Measurements from ENCODE around the gene CYP27C1. TPM values are rescaled to one million over a fixed set of nuclear protein-coding genes. Genes with fewer than 3 reads are reported as not detected.
A peak's percentile ranks its signal among the peaks of the same experiment; 100 is the strongest.

Gene CYP27C1
- total RNA-seq, 4 donors from 2014 or later: 0.40 TPM; not detected in 3

DNA sequence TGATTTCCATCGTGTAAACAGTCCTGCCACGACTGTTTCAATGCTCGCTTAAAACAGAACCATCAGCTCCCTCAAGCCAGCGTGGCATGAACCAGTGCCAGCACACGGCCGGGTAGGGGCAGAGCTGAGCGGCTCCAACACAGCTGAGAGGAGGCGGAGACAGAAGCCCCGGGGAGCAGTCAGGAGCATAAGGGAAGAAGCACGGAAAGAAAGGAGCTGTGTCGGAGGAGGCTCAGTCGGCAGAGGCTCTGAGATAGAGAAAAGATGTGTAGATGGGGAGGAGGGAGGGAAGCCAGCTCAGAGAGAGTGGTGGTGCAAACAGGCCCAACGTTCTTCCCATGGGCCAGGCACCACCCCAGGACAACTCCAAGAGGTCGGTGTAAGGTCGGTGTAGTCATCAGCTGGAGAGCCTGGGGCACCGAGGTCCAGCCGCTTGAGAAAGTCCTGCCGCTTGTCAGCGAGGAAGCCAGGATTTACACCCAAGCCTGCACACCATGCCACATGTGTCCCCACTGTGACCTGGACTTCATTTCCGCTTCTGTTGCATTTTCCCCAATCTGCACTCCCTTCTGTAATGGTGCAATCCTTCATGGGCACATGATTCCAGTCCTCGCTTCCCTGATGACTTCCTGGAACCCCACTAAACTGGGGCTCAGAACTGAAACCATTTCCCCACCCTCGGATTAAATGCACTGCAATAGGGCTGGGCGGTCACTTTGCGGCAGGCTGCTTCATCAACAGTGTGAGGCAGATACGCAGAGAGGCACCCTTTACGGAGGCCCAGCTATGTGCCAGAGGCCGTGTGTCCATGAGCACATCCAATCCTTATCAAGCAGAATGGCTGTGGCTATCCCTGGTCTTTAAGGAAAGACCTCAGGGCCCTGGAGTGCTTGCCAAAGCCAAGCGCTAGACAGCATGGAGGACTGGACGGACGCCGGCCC, 43.5 kb downstream of the CYP27C1 start:
- Histone ChIP-seq H3K9me3 (no peaks in the 10 kb centered on the region), H3K4me1 (peaks cover 0 to 17% of the 10 kb centered on the region in 2 donors), H3K4me3 (replicated peaks in 1 of 3) (no peak overlapping the region), H3K27me3 (no peaks in the 10 kb centered on the region), H3K27ac (no peak overlapping the region), H3K36me3 (no peaks in the 10 kb centered on the region)
- TF ChIP-seq, protein P1, sequence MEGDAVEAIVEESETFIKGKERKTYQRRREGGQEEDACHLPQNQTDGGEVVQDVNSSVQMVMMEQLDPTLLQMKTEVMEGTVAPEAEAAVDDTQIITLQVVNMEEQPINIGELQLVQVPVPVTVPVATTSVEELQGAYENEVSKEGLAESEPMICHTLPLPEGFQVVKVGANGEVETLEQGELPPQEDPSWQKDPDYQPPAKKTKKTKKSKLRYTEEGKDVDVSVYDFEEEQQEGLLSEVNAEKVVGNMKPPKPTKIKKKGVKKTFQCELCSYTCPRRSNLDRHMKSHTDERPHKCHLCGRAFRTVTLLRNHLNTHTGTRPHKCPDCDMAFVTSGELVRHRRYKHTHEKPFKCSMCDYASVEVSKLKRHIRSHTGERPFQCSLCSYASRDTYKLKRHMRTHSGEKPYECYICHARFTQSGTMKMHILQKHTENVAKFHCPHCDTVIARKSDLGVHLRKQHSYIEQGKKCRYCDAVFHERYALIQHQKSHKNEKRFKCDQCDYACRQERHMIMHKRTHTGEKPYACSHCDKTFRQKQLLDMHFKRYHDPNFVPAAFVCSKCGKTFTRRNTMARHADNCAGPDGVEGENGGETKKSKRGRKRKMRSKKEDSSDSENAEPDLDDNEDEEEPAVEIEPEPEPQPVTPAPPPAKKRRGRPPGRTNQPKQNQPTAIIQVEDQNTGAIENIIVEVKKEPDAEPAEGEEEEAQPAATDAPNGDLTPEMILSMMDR (IDR thresholded peaks at IDR 0.05): no peak
- TF ChIP-seq POLR2A (IDR thresholded peaks at IDR 0.05): no peak
- 57 to 59% methylated on average over 30 to 31 of the region's 31 CpGs for WGBS, 2 donors
- peak; percentile 41 to 64 for DNase-seq
- intact Hi-C loops (cut with DNase I): loop anchor here (10.0 kb wide), 1 partner anchor 112 kb away; no protein-coding TSS in a partner anchor

GRCh38 chr2:127175751-127176354, 44.2 kb downstream of the CYP27C1 start:
- Histone ChIP-seq H3K36me3 (no peaks in the 10 kb centered on the region), H3K27ac (no peak overlapping the region), H3K4me1 (peaks cover 0 to 17% of the 10 kb centered on the region in 2 donors), H3K4me3 (replicated peaks in 1 of 3) (no peak overlapping the region), H3K9me3 (no peaks in the 10 kb centered on the region), H3K27me3 (no peaks in the 10 kb centered on the region)
- TF ChIP-seq, protein P1 (IDR thresholded peaks at IDR 0.05): no peak
- TF ChIP-seq POLR2A (IDR thresholded peaks at IDR 0.05): no peak
- intact Hi-C loops (cut with DNase I): loop anchor here (10.0 kb wide), 1 partner anchor 111 kb away; no protein-coding TSS in a partner anchor
- DNase-seq: no peak
- 77 to 81% methylated on average over 19 of the region's 19 CpGs for WGBS, 2 donors

GRCh38 chr2:127175041-127175721, 44.9 kb downstream of the CYP27C1 start:
- peak; percentile 32 to 36 for DNase-seq
- Histone ChIP-seq H3K9me3 (no peaks in the 10 kb centered on the region), H3K4me1 (peaks cover 0 to 17% of the 10 kb centered on the region in 2 donors), H3K27me3 (no peaks in the 10 kb centered on the region), H3K4me3 (replicated peaks in 1 of 3) (no peak overlapping the region), H3K27ac (no peak overlapping the region), H3K36me3 (no peaks in the 10 kb centered on the region)
- TF ChIP-seq, protein P1 (IDR thresholded peaks at IDR 0.05): no peak
- TF ChIP-seq POLR2A (IDR thresholded peaks at IDR 0.05): no peak
- intact Hi-C loops (cut with DNase I): loop anchor here (10.0 kb wide), 1 partner anchor 110 kb away; no protein-coding TSS in a partner anchor
- WGBS, 2 donors: 42 to 45% methylated on average over 13 of the region's 13 CpGs

GRCh38 chr2:127174640-127175039, 45.5 kb downstream of the CYP27C1 start:
- Histone ChIP-seq H3K27ac (no peak overlapping the region), H3K36me3 (no peaks in the 10 kb centered on the region), H3K27me3 (no peaks in the 10 kb centered on the region), H3K9me3 (no peaks in the 10 kb centered on the region), H3K4me1 (peaks cover 0 to 17% of the 10 kb centered on the region in 2 donors), H3K4me3 (replicated peaks in 1 of 3) (no peak overlapping the region)
- DNase-seq: no peak
- TF ChIP-seq POLR2A (IDR thresholded peaks at IDR 0.05): no peak
- TF ChIP-seq, protein P1 (IDR thresholded peaks at IDR 0.05): no peak
- intact Hi-C loops (cut with DNase I): loop anchor here (10.0 kb wide), 1 partner anchor 110 kb away; no protein-coding TSS in a partner anchor
- WGBS, 2 donors: 66 to 67% methylated on average over 6 of the region's 6 CpGs

All from thyroid gland (tissue), 4 donors.